K562 (cell line): Measurements from ENCODE around the gene TBRG4. TPM values are rescaled to one million over a fixed set of nuclear protein-coding genes. Genes with fewer than 3 reads are reported as not detected.

ENCODE experiments used
- ATAC-seq: fragments of 200-7000 bp; cut with Tn5 transposase; 3 replicates; pipeline ENCODE4 v1.9.1; 2020; ENCODE audit warnings: moderate library complexity
- BruUV-seq: library from RNA; stranded (reverse); fragments of 400-500 nt; replicated peaks from 2 replicates; lab custom pipeline; 2021; lab: Mats Ljungman, UMichigan
- CTCF ChIA-PET: fragments of 300-600 bp; formaldehyde crosslinking; extraction: SDS; loops from one replicate; lab custom pipeline; 2021; ENCODE audit warnings: low intra/inter-chr PET ratio; lab: Yijun Ruan, JAX
- POLR2A ChIA-PET: fragments of 300-600, 350-650 bp; sonication (Branson Sonifier 250); formaldehyde crosslinking; extraction: SDS; loops from one replicate; lab custom pipeline; 2021; ENCODE audit warnings: antibody characterized with exemption, inconsistent platforms; lab: Yijun Ruan, JAX
- DNase-seq, 4 experiments: peaks; one replicate each; pipeline versions ENCODE4 v3.0.0 to v3.0.0-alpha.2; 2011 to 2018; ENCODE audit warnings: low spot score in 3 of 4, mixed read lengths in 3 of 4; ENCODE audit errors: extremely low read depth in 1 of 4
- FAIRE-seq: peaks from 2 replicates; lab custom pipeline; 2011; peaks lifted over from hg19 to GRCh38; lab: Jason Lieb, UNC
- H2AFZ ChIP-seq: 2 replicates; pipeline ENCODE4 v1.6.0; 2011; ENCODE audit warnings: low read depth, low read length, control low read depth, inconsistent platforms
- H3K27ac ChIP-seq: fragments of 200-600 bp; 3 replicates; pipeline ENCODE4 v1.8.0; 2011; ENCODE audit warnings: low read depth, mild to moderate bottlenecking, control low read depth, inconsistent platforms, low read length, moderate library complexity, mixed read lengths; ENCODE audit errors: extremely low read depth
- H3K27me3 ChIP-seq, 2 experiments: fragments of 300-600 bp in 1 of 2; 2 replicates in 1 of 2; 3 replicates in 1 of 2; pipeline versions ENCODE4 v1.6.0 to v1.8.0; 2011; ENCODE audit warnings: inconsistent platforms in 2 of 2, low read length in 2 of 2, mild to moderate bottlenecking in 1 of 2, mixed read lengths in 1 of 2, moderate library complexity in 1 of 2; ENCODE audit not compliant: control insufficient read depth in 2 of 2, insufficient read depth in 2 of 2
- H3K36me3 ChIP-seq: fragments of 300-600 bp; 3 replicates; pipeline ENCODE4 v1.8.0; 2011; ENCODE audit warnings: mild to moderate bottlenecking, low read length, inconsistent platforms; ENCODE audit not compliant: control insufficient read depth, insufficient read depth
- H3K4me1 ChIP-seq, 2 experiments: fragments of 200-600 bp in 1 of 2; replicated peaks in 1 of 2; 2 replicates in 1 of 2; 3 replicates in 1 of 2; pipeline versions ENCODE4 v1.5.1 to v1.8.0; 2011; ENCODE audit warnings: inconsistent platforms in 2 of 2, low read length in 2 of 2, mild to moderate bottlenecking in 1 of 2, mixed read lengths in 1 of 2, moderate library complexity in 1 of 2; ENCODE audit not compliant: control insufficient read depth in 2 of 2, insufficient read depth in 2 of 2
- H3K4me2 ChIP-seq: 2 replicates; pipeline ENCODE4 v1.6.1; 2011; ENCODE audit warnings: low read length, control low read depth, inconsistent platforms, mixed read lengths; ENCODE audit not compliant: insufficient read depth
- H3K4me3 ChIP-seq: fragments of 200-600 bp; sonication (generic), shearing (Covaris generic); 2 replicates; pipeline ENCODE4 v1.5.1; 2016; ENCODE audit warnings: control low read depth, inconsistent platforms
- H3K79me2 ChIP-seq: fragments of 200-600 bp; 3 replicates; pipeline ENCODE4 v1.8.0; 2011; ENCODE audit warnings: low read length, inconsistent platforms; ENCODE audit not compliant: control insufficient read depth, insufficient read depth
- H3K9ac ChIP-seq, 2 experiments: 2 replicates each; pipeline versions ENCODE4 v1.6.0 to v1.6.1; 2011; ENCODE audit warnings: low read depth in 2 of 2, low read length in 2 of 2, control low read depth in 1 of 2, inconsistent platforms in 1 of 2, mild to moderate bottlenecking in 1 of 2, mixed read lengths in 1 of 2; ENCODE audit not compliant: insufficient read depth in 1 of 2
- H3K9me1 ChIP-seq: one replicate; pipeline ENCODE4 v1.6.0; 2011; ENCODE audit warnings: inconsistent platforms, mild to moderate bottlenecking, low read length, moderate library complexity; ENCODE audit not compliant: control insufficient read depth, insufficient read depth
- H3K9me3 ChIP-seq: replicated peaks from 2 replicates; pipeline ENCODE4 v1.5.1; 2011; ENCODE audit warnings: low read depth, low read length, inconsistent platforms; ENCODE audit not compliant: control insufficient read depth, insufficient read depth
- H4K20me1 ChIP-seq: replicated peaks from 2 replicates; pipeline ENCODE4 v1.6.1; 2011; ENCODE audit warnings: low read length, inconsistent platforms, mixed read lengths; ENCODE audit not compliant: control insufficient read depth, insufficient read depth
- BACH1 ChIP-seq: fragments of 200-800 bp; sonication (Bioruptor generic); IDR thresholded peaks from 2 replicates; pipeline ENCODE4 v1.6.1; 2016; ENCODE audit warnings: missing genetic modification characterization, missing compliant biosample characterization
- CREB5 ChIP-seq: fragments of 250-450 bp; sonication (Bioruptor Pico); IDR thresholded peaks from 2 replicates; pipeline ENCODE4 v1.5.0; 2020; ENCODE audit warnings: mild to moderate bottlenecking
- GABPA ChIP-seq: fragments of 200-800 bp; sonication (Bioruptor generic); conservative IDR thresholded peaks from 2 replicates; pipeline ENCODE4 v1.6.1; 2016; ENCODE audit warnings: low read depth, missing genetic modification characterization, missing compliant biosample characterization
- GMEB1 ChIP-seq: fragments of 250-450 bp; sonication (Bioruptor Pico); IDR thresholded peaks from 2 replicates; pipeline ENCODE4 v1.4.0; 2020; ENCODE audit warnings: mild to moderate bottlenecking
- OTX1 ChIP-seq: fragments of 450-650 bp; formaldehyde crosslinking; IDR thresholded peaks from 2 replicates; pipeline ENCODE4 v1.4.0; 2022; ENCODE audit warnings: mild to moderate bottlenecking
- PHB2 ChIP-seq: fragments of 450-650 bp; IDR thresholded peaks from 2 replicates; pipeline ENCODE4 v1.6.1; 2017; ENCODE audit warnings: low read depth
- RB1 ChIP-seq: fragments of 450-650 bp; IDR thresholded peaks from 2 replicates; pipeline ENCODE4 v1.6.1; 2017; ENCODE audit warnings: low read depth, mild to moderate bottlenecking
- RNF2 ChIP-seq: sonication (generic); IDR thresholded peaks from 2 replicates; pipeline ENCODE4 v1.6.1; 2016
- ZNF224 ChIP-seq: sonication (generic); formaldehyde crosslinking; IDR thresholded peaks from 2 replicates; pipeline ENCODE4 v1.8.0; 2022; ENCODE audit warnings: mild to moderate bottlenecking, missing genetic modification reagents
- ZNF551 ChIP-seq: fragments of 250-450 bp; sonication (Bioruptor Pico); IDR thresholded peaks from 2 replicates; pipeline ENCODE4 v1.5.0; 2021; ENCODE audit warnings: mild to moderate bottlenecking, moderate library complexity
- ZNF77 ChIP-seq: fragments of 250-450 bp; sonication (Bioruptor Pico); IDR thresholded peaks from 2 replicates; pipeline ENCODE4 v1.5.0; 2020
- WGBS: fragments of 100-300 bp; shearing (Covaris generic); methylation state at CpG from one replicate; pipeline ENCODE4 v1.1.6; 2016; ENCODE audit warnings: low coverage, mixed read lengths; ENCODE audit not compliant: insufficient coverage; ENCODE audit errors: missing lambda C conversion rate; 5-methylcytosine and 5-hydroxymethylcytosine counted together
- in situ Hi-C: fragments of 300-500 bp; cut with MboI; formaldehyde crosslinking; loops from 4 replicates; pipeline ENCODE4 v1.15.0; 2018; ENCODE audit warnings: inconsistent platforms, mixed read lengths
- intact Hi-C: fragments of 100-400 bp; cut with micrococcal nuclease; formaldehyde crosslinking; loops from 2 replicates; pipeline ENCODE4 v1.14.2; 2022
- polyA plus RNA-seq, 8 experiments: library from polyadenylated mRNA; depleted of rRNA in 4 of 8; stranded (reverse) in 5 of 8; unstranded in 3 of 8; fragments of >200 nt; fragmentation: Nextera tagmentation in 2 of 8; fragmentation: Illumina TruSeq in 1 of 8; extraction: Ambion mirVana in 2 of 8; extraction: Trizol in 1 of 8; gene quantifications; 2 replicates each; pipeline versions ENCODE4 v1.2.1 to v1.2.3, GENCODE V29; 2011 to 2014; ENCODE audit warnings: inconsistent platforms in 1 of 8, missing spikeins in 1 of 8
- total RNA-seq, 7 experiments: library from RNA; depleted of rRNA in 6 of 7; stranded (reverse); fragments of >200 nt in 6 of 7; fragmentation: Illumina TruSeq in 2 of 7; extraction: Trizol in 2 of 7; gene quantifications; 2 replicates each; pipeline versions ENCODE4 v1.2.1 to v1.2.3, GENCODE V29; 2011 to 2021; ENCODE audit warnings: low replicate concordance in 1 of 7

Gene TBRG4
- total and polyA plus RNA-seq, 9 of the 15 experiments (the other 6 are each of a cell fraction or from before 2014, with no cell fraction given): 11.2 to 322 (median 216) TPM

GRCh38 chr7:45123913-45124710 lies 12.6 kb upstream of the TBRG4 start:
- intact Hi-C loops: no loop called here
- ChIA-PET POLR2A (interaction anchor here (0.7 to 4.9 kb wide), 3 partner anchors 9 to 239 kb away, joined by 3 to 23 read pairs (median 6); partner anchors contain the start of genes PURB and TBRG4), CTCF (no interaction called here)
- Histone ChIP-seq H3K4me1 (peaks cover 0 to 23% of the 10 kb centered on the region in 2 experiments; a peak in 3 of 5 replicates), H3K36me3 (no peaks in the 10 kb centered on the region), H2AFZ (no peak overlapping the region), H4K20me1 (no peaks in the 10 kb centered on the region), H3K9me3 (no peaks in the 10 kb centered on the region), H3K79me2 (no peaks in the 10 kb centered on the region), H3K27ac (no peak overlapping the region), H3K4me3 (no peak overlapping the region), H3K27me3 (no peaks in the 10 kb centered on the region), H3K9me1 (peaks cover 2% of the 10 kb centered on the region), H3K4me2 (no peak overlapping the region), H3K9ac (peak overlapping the region in 1 of 2 experiments; percentile 71; a peak in 2 of 4 replicates)
- in situ Hi-C loops: no loop called here
- FAIRE-seq (no peak), DNase-seq (no peak), ATAC-seq (peak; percentile 46)
- BruUV-seq: no TSS peak
- TF ChIP-seq ZNF77 (CRISPR knock-in tag) (no peak), OTX1 (CRISPR knock-in tag) (no peak), ZNF224 (CRISPR knock-in tag) (no peak), BACH1 (tag) (no peak), PHB2 (no peak), RB1 (no peak), ZNF551 (no peak), CREB5 (CRISPR knock-in tag) (no peak), RNF2 (no peak), GMEB1 (no peak), GABPA (tag) (no peak)
- WGBS: 54% methylated on average over 11 of the region's 12 CpGs
